Measurements from ENCODE around the gene EIF4E2.

GRCh38 chr2:232523402-232523681 is 27.1 kb upstream of the EIF4E2 start:
- no peak for TF ChIP-seq POLR2AphosphoS5 (IDR thresholded peaks at IDR 0.05; ENCODE audit: borderline replicate concordance, low read depth, low read length)
- peak; percentile 52 for TF ChIP-seq EZH2 (IDR thresholded peaks at IDR 0.05)

Measured in SK-N-MC (cell line).